Metanephros (tissue), 2 donors: ENCODE data around the gene GPR4. TPM values are rescaled to one million over a fixed set of nuclear protein-coding genes. Genes with fewer than 3 reads are reported as not detected.

ENCODE experiments used
- small RNA-seq: library from RNA; depleted of rRNA; stranded (forward); fragments of <200 nt; gene quantifications from one replicate; pipeline ENCODE3, GENCODE V24; 2014; ENCODE audit warnings: low replicate concordance
- total RNA-seq: library from RNA; depleted of rRNA; stranded (reverse); fragments of >200 nt; gene quantifications from one replicate; pipeline ENCODE4 v1.2.3, GENCODE V29; 2014

Gene GPR4
- total RNA-seq, result 1.8 TPM

GRCh38 chr19:45601524-45602374 is at the start of gene GPR4:
Gene GPR4 (minus strand): TSS chr19:45602212. CDS start chr19:45591866, 10,346 bp downstream.

DNA sequence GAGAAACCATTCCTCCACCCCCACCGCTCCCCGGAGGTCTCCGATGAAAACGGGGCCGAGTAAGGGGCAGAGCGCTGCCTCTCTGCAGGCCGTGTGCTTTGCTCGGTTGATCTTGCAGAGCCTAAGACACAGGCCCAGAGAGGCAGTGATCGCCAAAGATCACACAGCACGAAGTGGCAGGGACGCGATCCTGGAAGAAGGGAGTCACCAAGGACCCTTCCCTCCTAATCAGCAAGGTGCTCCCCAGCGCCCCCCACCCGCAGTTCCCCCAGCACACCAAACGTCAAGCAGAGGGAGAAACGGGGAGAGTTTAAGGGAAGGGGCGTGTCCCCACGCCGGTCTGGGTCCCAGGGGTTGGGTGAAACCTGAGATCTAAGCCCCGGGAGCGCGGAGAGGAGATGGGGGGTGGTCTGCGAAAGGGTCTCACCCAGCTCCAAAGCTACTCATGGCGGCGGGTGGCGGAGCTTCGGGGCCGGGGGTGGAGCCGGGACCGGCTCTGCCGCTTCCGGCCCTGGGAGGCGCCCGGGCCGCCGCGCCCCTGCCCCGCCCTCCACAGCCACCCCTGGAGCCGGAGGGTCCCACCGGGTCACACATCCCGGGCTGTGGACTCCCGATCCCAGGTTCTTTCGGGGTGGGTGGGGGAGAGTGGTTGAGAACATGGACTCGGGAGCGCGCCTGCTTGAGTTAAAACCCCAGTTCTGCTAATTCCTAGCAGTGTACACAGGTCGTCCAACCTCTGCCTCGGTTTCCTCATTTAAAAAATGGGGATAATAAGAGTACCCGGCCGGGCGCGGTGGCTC is 37.1 kb upstream of the GPR4 start, which contains the start of gene EML2:
TSS of gene EML2 (minus strand) at position 468 of the 800 bp plus-strand sequence. CDS start at position 447, 21 bp downstream.

DNA sequence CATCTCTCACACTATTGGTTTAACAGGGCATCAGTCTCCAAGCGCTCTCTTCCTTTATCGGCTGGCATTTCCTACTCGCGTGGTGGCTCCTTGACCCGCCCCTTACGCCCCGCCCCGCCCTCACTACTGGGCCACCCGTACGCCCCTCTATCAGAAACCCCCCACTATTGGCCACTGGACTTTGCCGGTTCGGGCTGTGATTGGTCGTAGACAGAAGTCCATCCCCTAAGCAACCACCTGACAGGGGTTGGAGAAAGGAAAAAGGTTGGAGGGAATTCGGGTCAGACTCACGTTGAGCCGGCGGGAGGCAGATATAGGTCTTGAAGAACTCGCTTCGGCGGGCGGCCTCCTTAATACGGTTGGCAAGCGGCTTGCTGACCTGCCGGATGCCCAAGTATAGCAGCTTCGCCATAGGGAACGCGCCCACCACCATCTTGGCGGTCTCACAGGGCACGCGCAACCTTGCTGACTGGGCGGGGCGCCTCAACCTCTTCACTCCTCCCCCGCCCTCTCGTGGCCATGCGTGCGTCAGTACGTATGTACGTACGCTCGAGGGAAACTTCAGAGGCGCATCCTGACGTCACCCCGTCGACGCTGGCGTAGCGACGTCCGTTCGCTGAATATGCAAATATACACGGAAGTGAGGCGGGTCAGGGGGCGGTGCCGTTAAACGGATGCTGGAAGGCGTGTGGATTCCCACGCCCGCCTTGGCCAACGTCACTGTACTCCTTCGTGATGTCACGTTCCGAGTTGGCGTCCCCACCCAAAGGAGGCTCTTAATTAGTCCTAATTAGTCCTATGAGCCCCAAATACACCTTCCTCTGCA is 17.5 kb downstream of the GPR4 start, which contains the start of gene OPA3:
TSS of gene OPA3 (minus strand) at position 471 of the 826 bp plus-strand sequence. CDS start at position 433, 38 bp downstream.

Small RNA genes within 50 kb of the gene (small RNA-seq; reads per million reads assigned to genes)
- 0.07 reads per million for gene RN7SL836P

Other genes with a start within 250 kb of the GPR4 start
- gene ERCC2, start 231.6 kb downstream of the GPR4 start, total RNA-seq, result 20.7 TPM
- 8.8 TPM for gene PPP1R13L, start 197.1 kb downstream of the GPR4 start, total RNA-seq
- 7.2 TPM for gene POLR1G, start 195.6 kb downstream of the GPR4 start, total RNA-seq
- gene ERCC1, start 178.3 kb downstream of the GPR4 start, total RNA-seq, result 72.8 TPM
- 3.7 TPM for gene FOSB, start 134.2 kb downstream of the GPR4 start, total RNA-seq
- gene RTN2, start 105.2 kb downstream of the GPR4 start, total RNA-seq, result 27.0 TPM
- 0.76 TPM for gene PPM1N, start 103.8 kb downstream of the GPR4 start, total RNA-seq
- gene VASP, start 94.7 kb downstream of the GPR4 start, total RNA-seq, result 121 TPM
- 8.1 TPM for gene OPA3, start 17.4 kb downstream of the GPR4 start, total RNA-seq
- 26.5 TPM for gene EML2, start 37.2 kb upstream of the GPR4 start, total RNA-seq
- gene GIPR, start 66.0 kb upstream of the GPR4 start, total RNA-seq, result 4.1 TPM
- 271 TPM for gene SNRPD2, start 89.7 kb upstream of the GPR4 start, total RNA-seq
- gene QPCTL, start 90.5 kb upstream of the GPR4 start, total RNA-seq, result 6.9 TPM
- gene FBXO46, start 128.7 kb upstream of the GPR4 start, total RNA-seq, result 13.3 TPM
- gene MEIOSIN, start 131.2 kb upstream of the GPR4 start, total RNA-seq, result not detected
- gene SIX5, start 167.0 kb upstream of the GPR4 start, total RNA-seq, result 24.2 TPM
- 53.2 TPM for gene DMPK, start 180.3 kb upstream of the GPR4 start, total RNA-seq
- gene DMWD, start 190.6 kb upstream of the GPR4 start, total RNA-seq, result 54.0 TPM
- 0.18 TPM for gene RSPH6A, start 213.1 kb upstream of the GPR4 start, total RNA-seq